OCI-LY7 (cell line): ENCODE data around the gene PDLIM3.

ENCODE experiments used
- CTCF ChIP-seq: fragments of 200-600 bp; sonication (generic); conservative IDR thresholded peaks from 2 replicates; pipeline ENCODE4 v1.5.1; 2014; ENCODE audit warnings: mild to moderate bottlenecking, antibody characterized with exemption, low read length, moderate library complexity, mixed read lengths
- EZH2phosphoT487 ChIP-seq: fragments of 200-600 bp; sonication (generic); IDR thresholded peaks from 2 replicates; pipeline ENCODE4 v1.6.1; 2018; ENCODE audit warnings: low read depth, borderline replicate concordance, mild to moderate bottlenecking, mixed run types, antibody characterized with exemption, low read length, moderate library complexity, mixed read lengths

GRCh38 chr4:185541251-185541727 lies 6.0 kb upstream of the PDLIM3 start:
- TF ChIP-seq EZH2phosphoT487 (no peak), CTCF (no peak)
